GM12878 (cell line): ENCODE data around the gene CDC42EP3.

Source experiments
- CREM ChIP-seq: IDR thresholded peaks from 2 replicates; pipeline ENCODE4 v1.6.1; 2014; ENCODE audit warnings: antibody characterized with exemption, low read depth
- RAD21 ChIP-seq: IDR thresholded peaks from 2 replicates; pipeline ENCODE4 v1.6.1; 2011; ENCODE audit warnings: mild to moderate bottlenecking, low read depth, low read length, moderate library complexity; ENCODE audit not compliant: insufficient read depth
- TF ChIP-seq, protein P1 (sequence below), 3 experiments: IDR thresholded peaks in 2 of 3; conservative IDR thresholded peaks in 1 of 3; 2 replicates each; pipeline ENCODE4 v1.5.1; 2011; ENCODE audit warnings: low read depth in 3 of 3, low read length in 3 of 3, mild to moderate bottlenecking in 3 of 3, control low read depth in 2 of 3, moderate library complexity in 2 of 3, inconsistent platforms in 1 of 3, mixed read lengths in 1 of 3; ENCODE audit not compliant: control insufficient read depth in 2 of 3, insufficient read depth in 1 of 3; ENCODE audit errors: extremely low read depth in 1 of 3

DNA sequence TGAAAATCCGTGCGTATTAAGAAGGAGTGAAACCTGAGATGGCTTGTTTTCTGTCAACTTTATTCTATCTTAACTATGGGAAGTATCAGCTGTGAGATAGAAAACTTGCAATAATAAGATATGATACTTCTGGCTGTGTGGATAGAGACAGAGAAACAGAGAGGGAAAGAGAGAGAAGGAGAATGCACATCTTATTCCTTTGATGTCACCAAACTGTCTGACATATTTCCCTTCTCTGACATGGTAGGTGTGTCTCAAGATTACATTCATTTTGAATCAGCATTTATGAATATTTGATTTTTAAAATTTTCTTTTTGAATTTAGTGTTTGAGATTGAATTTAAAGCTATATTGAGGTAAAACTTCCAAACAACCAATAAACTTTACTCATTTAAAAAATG is 69.4 kb downstream of the CDC42EP3 start:
- TF ChIP-seq, protein P1, sequence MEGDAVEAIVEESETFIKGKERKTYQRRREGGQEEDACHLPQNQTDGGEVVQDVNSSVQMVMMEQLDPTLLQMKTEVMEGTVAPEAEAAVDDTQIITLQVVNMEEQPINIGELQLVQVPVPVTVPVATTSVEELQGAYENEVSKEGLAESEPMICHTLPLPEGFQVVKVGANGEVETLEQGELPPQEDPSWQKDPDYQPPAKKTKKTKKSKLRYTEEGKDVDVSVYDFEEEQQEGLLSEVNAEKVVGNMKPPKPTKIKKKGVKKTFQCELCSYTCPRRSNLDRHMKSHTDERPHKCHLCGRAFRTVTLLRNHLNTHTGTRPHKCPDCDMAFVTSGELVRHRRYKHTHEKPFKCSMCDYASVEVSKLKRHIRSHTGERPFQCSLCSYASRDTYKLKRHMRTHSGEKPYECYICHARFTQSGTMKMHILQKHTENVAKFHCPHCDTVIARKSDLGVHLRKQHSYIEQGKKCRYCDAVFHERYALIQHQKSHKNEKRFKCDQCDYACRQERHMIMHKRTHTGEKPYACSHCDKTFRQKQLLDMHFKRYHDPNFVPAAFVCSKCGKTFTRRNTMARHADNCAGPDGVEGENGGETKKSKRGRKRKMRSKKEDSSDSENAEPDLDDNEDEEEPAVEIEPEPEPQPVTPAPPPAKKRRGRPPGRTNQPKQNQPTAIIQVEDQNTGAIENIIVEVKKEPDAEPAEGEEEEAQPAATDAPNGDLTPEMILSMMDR (IDR thresholded peaks at IDR 0.05 in 2 of 3, conservative IDR thresholded peaks at IDR 0.05 in 1 of 3; ENCODE audit: control insufficient read depth in 2 of 3, extremely low read depth in 1 of 3, insufficient read depth in 1 of 3, low read depth in 3 of 3, low read length in 3 of 3), result no peak
- TF ChIP-seq CREM (no peak), RAD21 (no peak)
